GM18526 (cell line): Measurements from ENCODE around the gene EPB41L1.

Experiments
- POLR2A ChIP-seq: IDR thresholded peaks from 3 replicates; pipeline ENCODE4 v1.6.1; 2011; ENCODE audit not compliant: insufficient read length; ENCODE audit errors: extremely low read depth

The EPB41L1 gene

GRCh38 chr20:36269507-36269906 lies 115.0 kb downstream of the EPB41L1 start:
- TF ChIP-seq POLR2A: no peak

- TF ChIP-seq POLR2A: no peak
These were observed 116.5 kb downstream of the EPB41L1 start for GRCh38 chr20:36270744-36271638.

GRCh38 chr20:36271639-36272546 lies 117.4 kb downstream of the EPB41L1 start:
- no peak for TF ChIP-seq POLR2A

- TF ChIP-seq POLR2A: no peak
These were observed 118.1 kb downstream of the EPB41L1 start for GRCh38 chr20:36272547-36273220.

- no peak for TF ChIP-seq POLR2A
These were observed 119.1 kb downstream of the EPB41L1 start for GRCh38 chr20:36273414-36274180.

GRCh38 chr20:36274181-36274841 lies 119.8 kb downstream of the EPB41L1 start:
- no peak for TF ChIP-seq POLR2A

GRCh38 chr20:36275011-36275410 lies 120.5 kb downstream of the EPB41L1 start:
- no peak for TF ChIP-seq POLR2A

- no peak for TF ChIP-seq POLR2A
These were observed 121.1 kb downstream of the EPB41L1 start for GRCh38 chr20:36275441-36276189.

- no peak for TF ChIP-seq POLR2A
These were observed 123.0 kb downstream of the EPB41L1 start for GRCh38 chr20:36277546-36277945.

- TF ChIP-seq POLR2A: no peak
These were observed 124.8 kb downstream of the EPB41L1 start for GRCh38 chr20:36279362-36279761.

- TF ChIP-seq POLR2A: no peak
These were observed 125.2 kb downstream of the EPB41L1 start for GRCh38 chr20:36279776-36280175.

GRCh38 chr20:36281785-36282380 lies 127.3 kb downstream of the EPB41L1 start:
- TF ChIP-seq POLR2A: no peak
